GM21360 (cell line): ENCODE data around the gene WSB1.

Experiments
- ATAC-seq: cut with Tn5 transposase; IDR thresholded peaks from one replicate; pipeline ENCODE4 v1.9.1; 2021; ENCODE audit warnings: mild to moderate bottlenecking, moderate library complexity; ENCODE audit not compliant: unreplicated experiment

The WSB1 gene

GRCh38 chr17:27353461-27354050 lies 59.6 kb downstream of the WSB1 start:
- ATAC-seq: peak; percentile 69

- no peak for ATAC-seq
Measured at GRCh38 chr17:27354051-27354490, 60.2 kb downstream of the WSB1 start.

- no peak for ATAC-seq
Measured at GRCh38 chr17:27354491-27355081, 60.7 kb downstream of the WSB1 start.

- ATAC-seq: no peak
Measured at GRCh38 chr17:27355419-27355818, 61.5 kb downstream of the WSB1 start.

- ATAC-seq: no peak
Measured at GRCh38 chr17:27356091-27356705, 62.3 kb downstream of the WSB1 start.

- ATAC-seq: no peak
Measured at GRCh38 chr17:27357236-27357635, 63.3 kb downstream of the WSB1 start.

GRCh38 chr17:27360507-27360906 lies 66.6 kb downstream of the WSB1 start:
- ATAC-seq: no peak

- ATAC-seq: no peak
Measured at GRCh38 chr17:27361695-27362094, 67.8 kb downstream of the WSB1 start.

GRCh38 chr17:27362503-27362902 lies 68.6 kb downstream of the WSB1 start:
- no peak for ATAC-seq

GRCh38 chr17:27362909-27363308 lies 69.0 kb downstream of the WSB1 start:
- ATAC-seq: no peak

- ATAC-seq: no peak
Measured at GRCh38 chr17:27363326-27363725, 69.4 kb downstream of the WSB1 start.
